ENCODE results near the gene PRR20A.

- TF ChIP-seq, protein P1, sequence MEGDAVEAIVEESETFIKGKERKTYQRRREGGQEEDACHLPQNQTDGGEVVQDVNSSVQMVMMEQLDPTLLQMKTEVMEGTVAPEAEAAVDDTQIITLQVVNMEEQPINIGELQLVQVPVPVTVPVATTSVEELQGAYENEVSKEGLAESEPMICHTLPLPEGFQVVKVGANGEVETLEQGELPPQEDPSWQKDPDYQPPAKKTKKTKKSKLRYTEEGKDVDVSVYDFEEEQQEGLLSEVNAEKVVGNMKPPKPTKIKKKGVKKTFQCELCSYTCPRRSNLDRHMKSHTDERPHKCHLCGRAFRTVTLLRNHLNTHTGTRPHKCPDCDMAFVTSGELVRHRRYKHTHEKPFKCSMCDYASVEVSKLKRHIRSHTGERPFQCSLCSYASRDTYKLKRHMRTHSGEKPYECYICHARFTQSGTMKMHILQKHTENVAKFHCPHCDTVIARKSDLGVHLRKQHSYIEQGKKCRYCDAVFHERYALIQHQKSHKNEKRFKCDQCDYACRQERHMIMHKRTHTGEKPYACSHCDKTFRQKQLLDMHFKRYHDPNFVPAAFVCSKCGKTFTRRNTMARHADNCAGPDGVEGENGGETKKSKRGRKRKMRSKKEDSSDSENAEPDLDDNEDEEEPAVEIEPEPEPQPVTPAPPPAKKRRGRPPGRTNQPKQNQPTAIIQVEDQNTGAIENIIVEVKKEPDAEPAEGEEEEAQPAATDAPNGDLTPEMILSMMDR (IDR thresholded peaks at IDR 0.05 in 4 of 5, conservative IDR thresholded peaks at IDR 0.05 in 1 of 5): no peak
- no peak for TF ChIP-seq POLR2A (IDR thresholded peaks at IDR 0.05)
These were observed 50.9 kb downstream of the PRR20A start for GRCh38 chr13:57191667-57192066.
